ENCODE measurements around the gene FOXJ3.

FOXJ3 gene

GRCh38 chr1:42335050-42335808 is at the start of gene FOXJ3:
Gene FOXJ3, minus strand, starts transcription at chr1:42335235. Its CDS starts 24,142 bp downstream, at chr1:42311093.
- peak; percentile 86 to 93 (median 86) for DNase-seq (ENCODE audit: low read depth in 2 of 3, low spot score in 2 of 3)

DNA sequence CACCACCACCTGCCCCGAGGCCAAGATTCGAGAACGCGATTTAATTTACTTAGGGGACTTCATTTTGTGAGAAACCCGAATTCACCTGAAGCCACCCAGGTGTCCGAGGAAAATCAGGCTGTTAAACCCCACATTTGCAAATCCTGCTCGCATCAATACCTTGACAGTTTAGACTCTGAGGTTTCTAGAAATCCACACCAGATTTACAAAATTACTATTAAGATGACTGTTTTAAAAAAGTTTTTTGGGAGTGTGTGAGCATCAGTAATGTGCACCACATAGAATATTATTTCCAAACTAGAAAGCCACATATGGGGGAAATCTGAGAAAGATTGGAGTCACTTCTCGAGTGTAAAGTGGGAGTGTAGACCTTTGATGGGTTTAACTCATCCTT is 46.2 kb upstream of the FOXJ3 start:
- DNase-seq (ENCODE audit: low read depth in 2 of 3, low spot score in 2 of 3): no peak

GRCh38 chr1:42380586-42381279 is 45.7 kb upstream of the FOXJ3 start, which contains the start of gene RIMKLA:
Gene RIMKLA, plus strand, starts transcription at chr1:42380792. Its CDS starts 143 bp downstream, at chr1:42380935.
- DNase-seq (ENCODE audit: low read depth in 2 of 3, low spot score in 2 of 3): peak; percentile 22 to 27 (median 27)

DNA sequence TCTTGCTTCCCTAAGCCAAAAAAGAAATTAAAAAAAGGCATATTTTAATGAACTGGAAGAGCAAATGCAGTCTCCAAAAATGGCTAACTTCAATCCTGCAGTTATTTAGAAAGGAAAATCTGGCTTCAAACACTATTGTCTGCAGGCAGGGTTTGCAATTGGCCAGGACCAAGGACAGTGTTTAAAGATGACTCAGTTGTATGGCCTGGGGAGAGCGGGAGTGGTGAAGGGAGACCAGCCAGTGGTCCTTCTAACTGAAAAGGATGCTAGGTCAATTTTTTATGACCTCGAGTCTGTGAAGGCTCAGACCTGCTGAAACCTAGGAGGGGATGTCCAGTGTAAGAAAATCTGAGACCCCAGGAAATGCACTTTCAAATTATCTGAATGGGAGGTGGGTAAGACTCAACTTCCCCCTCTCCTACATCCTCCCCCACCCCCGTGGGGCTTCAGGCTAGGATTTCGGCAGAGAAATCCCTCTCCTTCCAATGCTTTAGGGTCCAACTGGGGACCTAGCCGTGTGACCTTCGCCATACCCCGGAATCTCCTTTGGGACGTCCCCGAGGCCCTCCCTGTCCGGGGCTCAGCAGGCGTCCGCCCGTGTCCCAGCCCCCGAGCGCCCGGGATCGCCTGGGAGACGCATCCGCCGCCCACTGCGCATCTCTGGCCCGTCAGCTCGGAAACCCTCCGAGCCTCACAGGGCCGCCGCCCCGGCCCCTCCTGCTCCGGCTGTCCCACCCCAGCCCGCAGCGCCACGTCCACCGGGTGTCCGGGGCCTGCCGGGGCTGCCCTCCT is 45.0 kb upstream of the FOXJ3 start:
- DNase-seq (ENCODE audit: low read depth in 2 of 3, low spot score in 2 of 3): peak in 2 of 3 experiments; percentile 11 to 22

DNA sequence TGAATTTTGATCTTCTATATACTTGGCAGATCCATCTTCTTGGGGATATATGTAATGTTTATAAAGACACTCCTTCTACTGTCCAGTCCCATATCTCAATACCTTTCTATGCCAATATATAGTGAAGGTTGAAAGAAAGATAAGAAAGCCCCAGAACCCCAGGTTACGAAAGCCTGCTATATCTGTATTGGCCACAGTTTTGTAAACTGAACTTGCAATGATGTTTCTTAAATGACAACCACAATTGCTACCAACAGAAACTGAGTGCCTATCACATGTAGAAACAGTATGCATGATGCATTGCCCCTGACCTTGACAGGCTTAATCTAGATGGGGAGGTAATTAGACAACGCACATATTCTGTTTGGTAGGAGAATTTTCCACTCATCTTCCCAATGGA is 37.8 kb upstream of the FOXJ3 start:
- DNase-seq (ENCODE audit: low read depth in 2 of 3, low spot score in 2 of 3): no peak

GRCh38 chr1:42370876-42371549 is 36.0 kb upstream of the FOXJ3 start:
- DNase-seq (ENCODE audit: low read depth in 2 of 3, low spot score in 2 of 3): no peak

DNA sequence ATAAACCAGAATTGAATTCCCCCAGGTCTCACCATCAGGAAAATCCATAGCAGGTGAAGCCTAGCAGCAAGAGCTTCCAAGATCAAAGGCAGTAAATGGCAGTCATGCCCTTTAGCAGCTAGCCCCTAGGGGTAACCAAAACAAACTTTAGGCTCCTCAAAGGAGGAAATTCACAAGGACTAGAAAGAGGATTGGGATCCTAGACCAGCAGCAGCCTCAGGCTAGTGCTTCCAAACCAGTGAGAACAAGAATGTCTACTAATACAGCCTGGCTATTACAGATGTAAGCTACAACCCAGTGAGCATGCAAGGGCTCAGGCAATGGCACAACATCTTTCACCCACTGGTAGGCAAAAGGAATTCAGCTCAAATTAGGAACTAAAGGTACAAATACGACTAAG is 34.4 kb upstream of the FOXJ3 start:
- DNase-seq (ENCODE audit: low read depth in 2 of 3, low spot score in 2 of 3): no peak

- no peak for DNase-seq (ENCODE audit: low read depth in 2 of 3, low spot score in 2 of 3)
Observed at GRCh38 chr1:42368096-42368795, 33.2 kb upstream of the FOXJ3 start.

GRCh38 chr1:42365118-42365517 is 30.1 kb upstream of the FOXJ3 start:
- DNase-seq (ENCODE audit: low read depth in 2 of 3, low spot score in 2 of 3): no peak

GRCh38 chr1:42364542-42364941 is 29.5 kb upstream of the FOXJ3 start:
- no peak for DNase-seq (ENCODE audit: low read depth in 2 of 3, low spot score in 2 of 3)

DNA sequence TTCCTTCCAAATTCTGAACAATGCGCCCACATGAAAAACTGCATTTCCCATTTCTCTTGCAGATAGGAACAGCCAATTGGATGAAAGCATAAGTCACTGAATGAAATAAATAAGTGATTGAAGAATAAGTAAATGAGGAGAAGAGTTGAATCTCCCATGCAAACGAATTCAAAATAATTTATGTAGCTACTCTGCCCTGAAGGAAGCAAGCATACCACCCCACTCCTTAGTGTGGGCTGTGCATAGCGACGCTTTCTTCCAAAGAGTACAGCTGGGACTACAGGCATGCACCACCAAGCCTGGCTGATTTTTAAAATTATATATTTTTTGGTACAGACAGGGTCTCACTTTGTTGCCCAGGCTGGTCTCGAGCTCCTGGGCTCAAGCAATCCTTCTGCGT is 29.1 kb upstream of the FOXJ3 start:
- no peak for DNase-seq (ENCODE audit: low read depth in 2 of 3, low spot score in 2 of 3)

DNA sequence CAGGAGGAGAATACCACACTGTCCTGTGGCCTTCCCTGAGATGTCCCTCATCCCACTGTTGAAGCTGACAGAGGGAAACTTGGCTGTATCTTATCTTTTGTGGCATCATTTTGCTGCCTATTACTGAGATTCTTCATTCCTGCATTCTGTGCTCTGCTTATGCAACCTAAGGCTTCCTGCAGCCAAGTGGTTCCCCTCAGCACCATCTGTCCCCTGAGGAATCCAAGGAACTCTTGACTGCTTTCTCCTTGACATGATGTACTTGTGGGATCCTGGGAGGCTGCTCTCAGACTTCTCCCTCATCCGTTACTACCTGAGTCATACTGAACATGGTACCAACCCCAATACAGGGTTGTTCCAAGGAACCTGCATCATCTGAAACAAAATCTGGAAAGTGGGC is 24.4 kb upstream of the FOXJ3 start:
- no peak for DNase-seq (ENCODE audit: low read depth in 2 of 3, low spot score in 2 of 3)

GRCh38 chr1:42358791-42359190 is 23.8 kb upstream of the FOXJ3 start:
- no peak for DNase-seq (ENCODE audit: low read depth in 2 of 3, low spot score in 2 of 3)

GRCh38 chr1:42350086-42350485 is 15.1 kb upstream of the FOXJ3 start:
- no peak for DNase-seq (ENCODE audit: low read depth in 2 of 3, low spot score in 2 of 3)

DNA sequence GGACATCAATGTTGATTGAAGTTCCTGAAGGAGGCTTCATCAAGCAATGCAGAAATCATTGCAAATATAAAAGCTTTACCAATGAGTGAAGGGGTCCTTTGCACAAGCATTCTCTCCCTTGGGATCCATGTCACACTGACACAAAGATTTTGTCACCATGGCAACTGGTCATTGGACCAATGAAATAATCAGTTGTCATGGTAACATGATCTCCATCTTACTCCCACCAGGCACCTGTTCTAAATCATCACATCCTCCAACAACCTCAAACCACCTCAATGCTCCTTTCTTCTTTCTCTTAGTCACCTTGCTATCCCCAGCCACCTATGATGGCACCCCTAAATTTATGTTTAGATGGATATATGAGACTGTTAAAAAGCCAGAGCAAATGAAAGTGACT is 13.5 kb upstream of the FOXJ3 start:
- DNase-seq (ENCODE audit: low read depth in 2 of 3, low spot score in 2 of 3): no peak

DNA sequence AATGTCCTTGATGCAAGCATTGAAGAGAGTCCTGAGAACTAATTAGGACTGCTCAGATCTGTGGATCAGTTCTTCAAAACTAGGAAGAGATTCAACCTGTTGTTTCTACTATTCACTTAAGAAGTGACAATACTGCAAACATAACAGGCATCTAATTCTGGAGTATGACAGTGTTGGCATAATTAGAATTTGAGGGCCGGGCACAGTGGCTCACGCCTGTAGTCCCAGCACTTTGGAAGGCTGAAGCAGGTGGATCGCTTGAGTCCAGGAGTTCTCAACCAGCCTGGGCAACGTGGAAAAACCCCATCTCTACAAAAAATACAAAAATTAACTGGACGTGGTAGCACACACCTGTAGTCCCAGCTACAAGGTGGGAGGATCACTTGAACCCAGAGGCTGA is 8.0 kb upstream of the FOXJ3 start:
- no peak for DNase-seq (ENCODE audit: low read depth in 2 of 3, low spot score in 2 of 3)

DNA sequence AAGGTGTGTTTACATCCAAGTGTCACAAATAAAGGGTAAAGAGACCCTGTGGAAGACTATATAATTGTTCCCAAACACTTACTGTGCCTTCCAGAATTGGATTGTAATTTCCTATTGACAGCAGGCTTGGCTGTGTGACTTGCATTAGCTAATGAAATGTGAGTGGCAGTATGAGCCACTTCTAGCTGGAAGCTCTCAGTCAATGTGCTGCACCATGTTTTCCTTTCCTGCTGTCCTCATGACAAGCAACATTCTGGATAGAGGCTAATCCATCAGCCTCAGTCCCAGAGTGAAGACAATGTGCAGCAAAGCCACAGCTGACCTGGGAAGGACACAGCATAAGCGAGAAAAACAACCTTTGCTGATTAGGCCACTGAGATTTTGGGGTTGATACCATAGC is 5.9 kb upstream of the FOXJ3 start:
- no peak for DNase-seq (ENCODE audit: low read depth in 2 of 3, low spot score in 2 of 3)

DNA sequence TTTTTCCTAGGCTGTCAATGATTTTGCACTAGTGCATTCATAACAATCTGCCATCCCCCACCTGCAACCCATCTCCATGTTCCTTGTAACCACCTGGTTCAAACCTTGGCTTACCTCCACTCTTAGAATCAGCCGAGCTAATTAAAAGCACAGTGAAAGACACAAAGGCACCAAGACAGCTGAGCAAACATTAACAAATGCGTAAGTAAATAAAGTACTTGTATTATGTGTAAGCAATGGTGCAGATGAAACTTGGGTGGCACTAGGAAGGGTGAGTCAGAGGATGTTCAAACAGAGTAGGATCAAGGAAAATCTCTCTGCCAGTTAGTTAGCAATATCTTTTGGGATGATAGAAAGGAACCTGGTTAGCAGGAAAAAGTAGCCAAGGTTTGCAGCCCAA is 5.1 kb upstream of the FOXJ3 start:
- DNase-seq (ENCODE audit: low read depth in 2 of 3, low spot score in 2 of 3): no peak

GRCh38 chr1:42336978-42337377 is 1.9 kb upstream of the FOXJ3 start:
- DNase-seq (ENCODE audit: low read depth in 2 of 3, low spot score in 2 of 3): no peak

DNA sequence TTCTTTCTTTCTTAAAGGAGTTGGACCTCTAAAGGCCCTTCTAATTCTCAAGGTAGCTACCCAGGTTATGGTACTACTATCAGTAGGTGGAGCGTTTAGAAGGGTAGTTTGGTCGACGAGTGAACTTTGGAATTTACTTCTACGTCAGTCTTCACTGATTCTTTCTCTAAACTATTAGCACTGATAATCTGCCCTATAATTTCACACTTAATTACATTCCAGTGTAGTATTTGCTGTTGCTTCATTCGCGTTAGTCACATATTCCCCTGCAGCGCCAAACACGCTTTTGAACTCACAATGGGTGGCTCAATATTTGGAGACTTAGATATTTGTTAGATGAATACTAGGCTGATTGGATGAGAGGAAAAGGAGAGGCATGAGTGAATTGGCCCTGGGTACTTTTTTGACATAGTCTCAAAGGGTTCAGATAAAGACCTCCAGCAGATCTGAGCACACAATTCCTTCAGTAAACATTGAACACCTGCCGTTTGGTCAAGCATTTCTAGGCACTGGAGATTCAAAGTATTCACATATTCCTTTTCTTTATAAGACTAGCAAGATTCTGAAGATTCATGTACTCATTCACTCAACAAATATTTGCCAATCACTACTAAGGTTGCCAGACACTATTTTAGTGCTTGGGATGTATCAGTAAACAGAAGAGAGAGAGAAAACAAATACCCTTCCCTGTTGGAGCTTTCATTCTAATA is 929 bp upstream of the FOXJ3 start:
- no peak for DNase-seq (ENCODE audit: low read depth in 2 of 3, low spot score in 2 of 3)

All from activated CD8-positive, alpha-beta memory T cell treated with anti-CD3 and anti-CD28 coated beads for 48 hours (primary cell).